ENCODE results near the gene GNAI2. TPM values are rescaled to one million over a fixed set of nuclear protein-coding genes. Genes with fewer than 3 reads are reported as not detected.
A peak's percentile ranks its signal among the peaks of the same experiment; 100 is the strongest.
"Not testable (repeated sequence)": the region's sequence is repeated elsewhere in the genome, so short reads cannot be mapped to it uniquely, and the experiment has no call there.

GNAI2 gene
- polyA plus RNA-seq, 1 donor: 181 TPM

DNA sequence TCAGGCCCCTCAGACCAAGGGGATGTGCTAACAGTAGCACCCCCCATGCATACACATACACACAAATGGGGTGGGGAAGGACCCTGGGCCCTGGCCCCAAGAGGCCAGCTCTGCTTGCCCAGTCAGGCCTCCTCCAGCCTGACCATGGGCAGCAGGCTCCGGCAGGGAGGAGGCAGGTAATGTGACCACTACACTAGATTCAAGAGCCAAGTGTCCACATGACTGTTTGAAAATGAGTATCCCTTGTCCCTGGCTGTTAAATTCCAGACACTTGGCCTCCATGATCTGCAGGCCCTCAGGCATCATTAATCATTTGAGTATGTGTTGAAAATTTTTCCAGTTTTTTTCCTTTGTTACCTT lies 13.9 kb upstream of the GNAI2 start:
- no peak for DNase-seq

DNA sequence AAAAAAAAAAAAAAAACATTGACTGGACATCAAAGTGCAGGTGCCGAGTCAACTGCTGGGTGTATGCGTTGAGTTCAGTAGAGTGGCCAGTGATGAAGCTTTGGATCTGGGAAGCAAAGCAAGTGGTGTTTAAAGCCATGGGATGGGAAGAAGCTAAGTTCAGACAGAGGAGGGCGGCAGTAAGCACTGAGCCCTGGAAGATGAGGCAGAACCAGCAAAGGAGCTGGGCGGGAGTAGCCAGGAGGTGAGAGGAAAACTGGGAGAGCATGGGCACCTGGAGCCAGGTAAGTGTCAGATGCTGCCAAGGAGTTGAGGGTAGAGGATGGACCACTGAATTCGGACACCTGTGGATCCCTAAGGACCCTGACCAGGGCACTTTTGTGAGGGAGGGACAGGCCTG lies 11.4 kb upstream of the GNAI2 start:
- DNase-seq: no peak

DNA sequence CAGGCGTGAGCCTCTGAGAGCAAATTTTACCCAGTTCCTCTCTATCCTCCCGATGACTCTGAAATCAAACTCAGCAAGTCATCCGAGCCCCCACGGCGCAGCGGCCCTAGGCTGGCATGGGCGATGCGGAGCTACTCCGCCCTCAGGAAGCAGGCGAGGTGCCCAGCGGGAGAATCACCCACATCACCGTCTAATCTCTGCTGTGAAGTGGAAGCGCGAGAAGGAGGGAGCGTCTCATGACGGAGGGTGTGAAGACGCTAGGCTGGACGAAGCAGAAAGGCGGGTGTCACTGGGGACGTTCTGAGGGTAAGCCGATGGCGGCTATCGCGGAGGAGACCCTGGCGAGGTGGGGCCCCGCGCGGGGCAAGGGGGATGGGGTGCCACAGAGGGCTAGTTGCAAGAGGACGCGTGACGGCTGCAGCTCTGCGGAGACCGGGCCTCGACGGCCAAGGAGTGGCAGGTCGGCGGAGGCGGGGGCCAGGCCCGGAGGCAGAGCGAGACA lies 9.1 kb upstream of the GNAI2 start:
- no peak for DNase-seq

DNA sequence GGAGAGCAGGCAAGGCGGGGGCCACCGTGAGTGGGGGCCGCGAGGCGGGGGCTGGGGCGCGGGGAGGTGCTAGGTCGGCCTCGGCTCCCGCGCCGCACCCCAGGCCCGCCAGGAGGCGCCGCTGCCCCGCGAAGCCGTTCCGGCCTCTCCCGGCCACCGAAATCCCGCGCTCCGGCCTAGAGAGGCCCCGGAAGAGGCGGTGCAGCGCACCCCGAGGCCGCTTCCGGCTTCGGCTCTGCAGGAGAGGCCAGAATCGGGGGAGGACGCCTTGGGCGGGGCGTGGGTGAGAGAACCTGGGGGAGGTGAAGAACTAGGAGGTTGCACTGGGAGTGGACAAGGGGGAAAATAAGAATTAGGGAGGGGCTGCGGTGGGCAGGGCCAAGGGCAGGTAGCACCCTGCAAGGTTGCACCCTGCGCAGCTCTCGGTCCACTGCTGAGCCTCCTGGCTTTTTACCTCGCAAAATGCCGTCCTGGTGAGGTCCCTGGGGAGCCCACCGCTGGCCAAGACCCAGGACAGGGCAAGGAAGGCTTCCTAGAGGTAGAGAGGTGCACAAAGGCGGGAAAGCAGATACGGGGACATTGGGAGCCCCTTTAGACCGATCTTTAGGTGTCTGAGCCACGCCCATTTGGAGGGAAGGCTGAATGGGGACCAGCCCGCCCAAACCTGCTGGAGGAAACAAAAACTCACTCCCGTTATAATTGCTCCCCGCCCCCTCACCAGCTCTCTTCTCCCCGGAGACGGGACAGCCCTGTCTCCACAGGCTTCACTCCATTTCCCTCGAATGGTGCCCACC lies 8.4 kb upstream of the GNAI2 start:
- DNase-seq: peak; percentile 95

DNA sequence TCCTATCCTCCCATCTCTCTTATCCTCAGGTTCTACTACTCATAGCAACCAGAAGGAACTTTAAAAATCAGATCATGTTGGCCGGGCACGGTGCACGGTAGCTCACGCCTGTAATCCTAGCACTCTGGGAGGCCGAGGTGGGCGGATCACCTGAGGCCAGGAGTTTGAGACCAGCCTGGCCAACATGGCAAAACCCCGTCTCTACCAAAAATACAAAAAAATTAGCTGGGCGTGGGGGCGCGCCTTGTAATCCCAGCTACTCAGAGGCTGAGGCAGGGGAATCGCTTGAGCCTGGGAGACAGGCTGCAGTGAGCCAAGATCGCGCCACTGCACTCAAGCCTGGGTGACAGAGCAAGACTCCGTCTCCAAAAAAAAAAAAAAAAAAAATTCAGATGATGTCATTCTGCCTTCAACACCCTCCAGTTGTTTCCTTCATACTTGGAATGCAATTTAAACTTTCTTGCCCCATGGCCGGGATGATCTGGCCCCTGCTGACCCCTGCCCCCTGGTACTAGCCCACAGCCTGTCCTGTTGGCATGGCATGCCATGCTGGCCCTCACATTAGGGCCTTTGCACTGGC lies 7.7 kb upstream of the GNAI2 start:
- not testable (repeated sequence) for DNase-seq

DNA sequence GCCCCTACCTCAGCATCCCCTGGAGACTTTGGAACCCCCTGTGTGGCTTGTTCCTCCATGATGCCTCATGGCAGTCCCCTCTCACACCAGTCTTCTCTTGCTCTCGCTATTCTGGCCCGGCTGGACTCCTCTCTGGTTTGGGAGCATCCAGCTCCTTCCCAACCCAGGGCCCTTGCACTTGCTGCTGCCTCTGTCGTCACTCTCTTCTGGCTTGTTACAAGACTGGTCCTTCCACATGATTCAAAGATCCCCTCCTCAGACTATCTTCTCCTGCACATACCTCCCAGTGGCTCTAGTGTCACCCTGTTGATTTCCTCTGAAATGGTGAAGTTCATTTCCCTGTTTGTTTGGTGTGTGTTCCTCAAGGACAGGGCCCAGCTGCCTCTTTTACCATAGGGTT lies 6.5 kb upstream of the GNAI2 start:
- no peak for DNase-seq

DNA sequence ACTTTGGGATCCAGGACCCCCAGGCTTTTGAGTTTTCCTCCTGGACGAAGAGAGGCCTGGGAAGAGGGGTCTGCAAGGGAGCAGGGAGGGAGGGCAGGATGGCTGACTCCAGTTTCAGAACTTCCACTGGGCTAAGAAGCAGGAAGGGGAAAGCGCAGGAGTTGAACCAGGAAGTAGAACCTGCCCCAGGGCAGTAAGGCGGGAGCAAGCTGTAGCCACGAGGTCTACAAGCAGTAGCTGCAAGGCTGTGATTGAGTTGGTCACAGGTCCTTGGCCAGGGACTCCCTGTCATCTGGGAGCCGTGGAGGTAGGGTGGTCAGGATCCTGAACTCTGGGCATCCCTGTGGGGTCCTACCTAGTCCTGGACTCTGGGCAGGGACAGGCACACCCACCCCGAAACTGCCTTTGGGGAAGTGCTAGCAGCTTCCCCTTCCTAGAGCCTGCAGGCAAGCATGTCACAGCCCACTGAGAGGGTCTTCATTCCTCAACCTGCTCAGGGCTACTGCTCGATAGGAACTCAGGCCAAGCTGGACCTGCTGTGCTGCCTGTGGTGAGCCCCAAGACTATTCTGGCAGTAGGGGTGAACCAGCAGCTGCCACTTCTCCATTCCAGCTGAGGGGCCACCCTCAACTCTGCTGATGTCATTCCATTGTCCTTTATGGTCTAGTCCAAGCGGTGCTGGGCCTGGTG lies 5.8 kb upstream of the GNAI2 start:
- DNase-seq: no peak

DNA sequence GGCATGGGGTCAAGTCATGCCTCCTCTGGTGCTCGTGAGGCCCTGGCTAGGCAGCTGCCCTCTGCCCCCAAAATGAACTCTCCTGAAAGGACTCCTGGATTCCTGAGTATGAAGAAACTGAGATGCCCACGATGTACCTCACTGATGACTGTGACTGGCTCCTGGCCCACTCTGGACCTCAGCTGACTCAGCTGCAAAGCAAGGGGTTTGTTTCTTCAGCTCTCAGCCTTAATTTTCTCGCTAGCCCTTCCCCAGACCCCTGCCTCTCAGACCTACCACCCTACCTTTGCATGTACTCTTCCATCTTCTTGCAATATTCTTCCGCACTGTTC lies 5.2 kb upstream of the GNAI2 start:
- no peak for DNase-seq

DNA sequence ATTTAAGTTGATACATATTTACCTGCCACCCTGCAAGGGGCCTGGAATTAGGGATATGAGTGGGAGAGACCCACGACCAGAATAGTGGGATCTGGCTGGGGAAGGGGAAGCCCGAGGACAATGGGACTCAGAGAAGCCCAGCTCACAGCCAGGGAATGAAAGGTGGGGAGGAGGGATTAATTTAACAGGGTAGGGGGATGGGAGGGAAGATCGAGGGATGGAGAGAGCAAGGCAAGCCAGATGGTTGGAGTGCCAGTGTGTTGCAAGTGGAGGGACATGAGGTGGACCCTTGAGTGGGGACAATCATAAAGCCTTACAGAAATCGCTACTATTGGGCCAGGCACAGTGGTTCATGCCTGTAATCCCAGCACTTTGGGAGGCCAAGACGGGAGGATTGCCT lies 4.4 kb upstream of the GNAI2 start:
- DNase-seq: no peak

DNA sequence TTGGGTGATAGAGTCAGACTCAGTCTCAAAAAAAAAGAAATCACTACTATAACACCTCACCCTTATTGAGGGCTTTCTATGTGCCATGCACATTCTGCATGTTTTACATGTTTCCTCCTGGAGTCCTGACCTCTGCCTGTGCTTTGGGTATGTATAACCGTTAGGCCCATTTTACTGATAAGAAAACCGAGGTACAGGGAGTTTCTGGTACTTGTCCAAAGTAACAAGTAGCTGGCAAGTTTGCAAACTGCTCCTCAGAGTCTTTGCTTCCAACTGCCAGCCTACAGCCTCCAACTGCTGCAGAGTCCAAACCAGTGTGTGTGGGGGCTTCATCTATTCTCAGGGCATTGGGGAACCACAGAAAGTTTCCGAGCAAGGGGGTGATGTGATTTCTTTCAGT lies 3.7 kb upstream of the GNAI2 start:
- no peak for DNase-seq

DNA sequence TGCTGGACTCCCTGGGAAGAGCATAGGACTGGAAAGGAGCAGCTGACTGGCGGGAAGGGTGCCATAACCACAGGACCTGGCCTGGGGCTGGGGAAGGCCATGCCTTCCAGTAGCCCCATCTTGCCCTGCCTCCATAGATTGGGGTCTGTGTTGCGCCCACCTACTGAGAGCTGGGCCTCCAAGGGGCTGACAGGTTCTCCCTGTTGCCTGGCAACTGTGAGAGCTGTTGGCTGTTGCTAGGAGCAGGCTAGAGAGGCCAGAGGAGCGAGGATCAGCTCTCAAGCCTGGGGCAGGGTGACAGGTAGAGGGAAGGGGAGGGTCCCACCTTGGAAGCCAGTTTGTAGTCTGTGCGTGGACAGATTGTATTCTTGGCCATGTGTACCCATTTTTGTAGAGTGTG lies 2.8 kb upstream of the GNAI2 start:
- no peak for DNase-seq

DNA sequence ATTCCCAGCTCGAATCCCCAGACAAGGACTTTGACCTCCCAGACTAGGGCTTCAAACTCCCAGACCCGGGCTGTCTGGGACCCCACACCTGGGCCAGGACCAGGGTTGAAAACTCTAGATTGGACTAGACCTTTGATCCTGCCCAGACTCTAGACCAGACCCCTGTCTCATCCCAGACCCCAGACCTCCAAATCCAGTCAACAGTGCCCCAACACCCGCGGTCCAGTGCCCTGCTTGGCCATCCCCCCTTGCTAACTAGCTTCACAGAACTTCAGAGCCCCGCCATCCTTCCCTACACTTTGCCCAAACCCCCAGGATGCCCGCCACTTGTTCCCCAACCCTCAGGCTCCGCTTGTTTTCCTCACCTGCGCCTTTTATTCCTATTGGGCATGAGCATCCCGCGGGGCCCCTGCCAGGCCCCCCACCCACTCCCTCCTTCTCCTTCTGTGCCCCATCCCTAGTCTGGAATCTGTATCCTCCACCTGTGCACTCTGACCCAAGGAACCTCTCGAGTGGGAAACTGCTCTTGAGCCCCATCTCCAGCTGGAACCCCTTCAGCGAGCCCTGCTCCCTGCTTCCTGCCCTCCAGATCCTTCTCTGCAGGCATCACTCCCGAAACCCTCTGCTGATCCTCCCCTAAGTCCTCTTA lies 604 bp downstream of the GNAI2 start:
- DNase-seq: no peak

DNA sequence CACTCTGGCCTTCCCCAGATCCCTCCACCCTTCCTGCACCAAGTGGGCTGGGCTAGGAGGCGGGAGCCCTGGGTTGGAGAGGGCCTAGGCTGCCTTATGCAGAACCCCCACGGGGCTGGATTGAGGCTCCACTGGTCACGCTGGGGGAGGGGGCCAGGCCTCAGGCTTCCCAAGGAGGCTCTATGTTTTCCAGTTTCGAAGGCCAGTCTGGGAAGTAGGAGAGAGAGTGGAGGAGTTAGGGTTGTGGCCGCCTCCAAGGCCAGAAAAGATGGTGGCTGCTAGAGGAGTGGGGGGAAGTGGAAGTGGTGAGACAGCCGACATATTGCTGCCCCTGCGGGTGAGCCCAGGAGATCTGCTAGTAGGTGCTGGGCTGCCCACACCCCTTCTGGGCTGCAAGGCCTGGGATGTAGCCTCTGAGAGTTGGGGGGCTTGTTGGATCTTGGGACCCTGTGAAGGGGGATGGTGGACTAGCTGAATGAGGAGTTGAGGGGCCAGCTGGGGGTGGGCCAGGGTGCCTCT lies 1.2 kb downstream of the GNAI2 start:
- no peak for DNase-seq

DNA sequence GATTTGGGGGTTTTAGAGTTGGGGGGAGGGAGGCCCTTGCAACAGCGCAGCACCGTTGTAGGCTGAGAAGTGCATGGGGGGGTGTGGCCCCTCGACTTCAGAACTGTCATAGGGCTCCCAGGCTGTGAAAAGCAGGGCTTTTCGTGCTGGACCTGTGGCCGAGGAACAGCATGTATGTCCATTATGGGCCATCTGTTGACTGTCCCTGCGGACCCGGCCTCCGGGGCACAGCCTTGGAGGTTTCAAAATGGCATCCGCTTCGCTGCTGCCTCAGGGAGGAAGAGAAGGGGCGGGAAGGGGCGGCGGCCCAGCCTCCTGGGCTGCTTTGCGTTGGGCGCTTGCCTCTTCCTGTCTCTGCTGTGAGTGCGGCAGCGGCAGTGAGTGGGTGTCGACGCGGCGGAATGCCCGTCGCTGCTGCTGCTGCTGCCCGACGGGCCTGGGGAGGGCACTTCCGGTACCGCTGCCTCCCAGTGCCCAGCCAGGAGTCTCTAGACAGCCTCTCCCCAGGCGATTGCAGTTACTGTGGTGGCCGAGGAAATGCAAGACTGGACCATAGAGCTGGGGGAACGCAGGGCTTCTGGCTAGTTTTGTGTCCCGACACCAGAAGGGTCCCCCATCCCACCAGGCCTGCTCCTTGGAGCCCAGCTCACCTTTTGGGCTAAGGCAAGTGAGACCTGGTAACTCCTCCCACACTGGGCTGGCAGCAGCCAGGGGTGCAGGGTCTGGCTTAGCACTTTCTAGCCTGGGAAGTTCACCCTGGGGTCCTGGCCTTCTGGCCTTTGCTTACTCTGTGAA lies 1.9 kb downstream of the GNAI2 start:
- no peak for DNase-seq

DNA sequence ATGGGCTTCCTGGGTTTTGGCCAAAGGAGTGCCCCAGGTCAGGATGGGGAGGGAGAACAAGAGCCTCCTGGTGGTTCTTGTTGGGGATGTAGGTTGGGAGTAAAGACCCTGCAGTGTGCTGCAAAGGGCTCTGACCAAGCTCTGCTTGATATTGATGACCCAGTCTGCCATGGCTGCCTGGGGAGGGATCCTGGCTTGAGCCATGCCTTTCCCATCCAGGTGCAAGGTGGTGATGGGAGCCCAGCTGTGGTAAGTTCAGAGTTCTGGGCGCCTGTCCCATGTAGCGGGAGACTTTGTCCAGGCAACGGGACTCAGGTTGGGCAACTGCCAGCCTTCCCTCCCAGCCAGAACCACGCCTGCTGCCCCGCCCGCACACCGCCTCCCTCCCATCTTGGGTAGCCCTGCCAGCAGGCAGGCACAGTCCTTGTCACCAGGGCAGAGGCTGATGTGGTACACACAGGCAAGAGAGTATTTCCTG lies 2.6 kb downstream of the GNAI2 start:
- no peak for DNase-seq

DNA sequence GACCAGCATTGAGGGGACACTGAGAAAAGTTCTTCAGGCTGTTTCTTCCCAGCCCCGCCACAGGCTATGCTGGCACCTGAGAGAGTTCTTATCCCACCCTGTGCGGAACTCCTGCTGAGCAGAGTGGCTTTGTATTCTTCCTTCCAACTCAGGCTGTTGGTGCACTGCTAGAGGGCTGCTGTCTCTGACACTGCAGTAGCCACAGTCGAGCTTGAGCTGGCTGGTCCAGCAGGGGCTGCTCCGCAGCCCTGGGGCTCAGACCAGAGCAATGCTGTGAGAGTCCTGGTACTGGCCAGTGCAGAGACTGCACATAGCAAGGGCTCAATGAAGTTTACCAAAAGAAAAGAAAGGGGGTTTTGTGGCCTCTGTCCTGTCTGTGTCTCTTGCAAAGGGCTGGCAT lies 3.6 kb downstream of the GNAI2 start:
- no peak for DNase-seq

DNA sequence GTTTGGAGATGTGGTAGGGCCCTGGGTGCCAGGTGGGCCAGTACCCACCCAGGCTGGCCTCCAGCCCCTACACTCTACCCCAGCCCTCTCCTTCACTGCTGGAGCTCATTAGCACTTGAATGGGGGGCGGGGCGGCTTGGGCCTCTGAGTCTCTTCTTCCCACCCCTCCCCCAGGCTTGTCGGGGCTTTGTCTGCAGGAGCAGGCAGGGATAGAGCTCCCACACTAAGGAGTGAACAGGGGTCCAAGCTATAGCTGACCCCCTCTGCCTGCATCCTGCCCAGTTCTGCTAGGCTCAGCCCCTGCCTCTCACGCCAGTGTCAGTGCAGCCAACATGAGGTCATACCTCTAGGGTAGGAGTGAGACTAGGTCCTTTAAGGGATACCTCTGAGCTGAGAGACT lies 5.2 kb downstream of the GNAI2 start:
- no peak for DNase-seq

DNA sequence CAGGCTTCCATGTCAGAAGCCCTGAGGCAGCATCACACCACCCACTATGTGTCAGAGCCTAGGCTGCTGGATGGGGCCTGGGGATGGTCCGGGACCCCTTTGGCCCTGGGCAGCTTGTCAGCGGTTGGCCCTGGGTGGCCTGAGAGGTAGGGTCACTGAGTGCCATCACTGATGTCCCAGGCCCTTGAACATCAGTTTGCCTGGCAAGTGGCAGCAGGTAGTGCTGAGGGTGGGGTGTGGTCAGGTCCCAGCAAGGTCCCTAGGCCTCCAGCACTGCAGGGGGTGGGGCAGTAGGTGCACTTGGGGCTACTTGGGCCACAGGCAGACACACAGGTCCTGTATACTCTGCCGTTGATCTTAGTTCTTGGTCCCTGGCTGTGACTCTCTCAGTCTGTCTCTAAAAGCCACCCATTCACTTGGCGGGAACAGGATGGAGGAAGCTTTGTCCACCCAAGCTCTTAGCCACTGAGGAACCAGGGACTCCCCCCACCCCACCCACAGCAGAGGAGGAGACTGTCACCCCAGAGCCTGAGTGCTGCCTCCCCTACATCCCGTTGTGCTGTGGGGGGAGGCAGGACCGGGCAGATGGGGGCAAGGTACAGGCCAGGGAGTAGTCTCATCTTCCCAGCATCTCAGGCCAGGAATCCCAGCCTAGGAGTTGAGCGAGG lies 5.8 kb downstream of the GNAI2 start:
- DNase-seq: no peak

DNA sequence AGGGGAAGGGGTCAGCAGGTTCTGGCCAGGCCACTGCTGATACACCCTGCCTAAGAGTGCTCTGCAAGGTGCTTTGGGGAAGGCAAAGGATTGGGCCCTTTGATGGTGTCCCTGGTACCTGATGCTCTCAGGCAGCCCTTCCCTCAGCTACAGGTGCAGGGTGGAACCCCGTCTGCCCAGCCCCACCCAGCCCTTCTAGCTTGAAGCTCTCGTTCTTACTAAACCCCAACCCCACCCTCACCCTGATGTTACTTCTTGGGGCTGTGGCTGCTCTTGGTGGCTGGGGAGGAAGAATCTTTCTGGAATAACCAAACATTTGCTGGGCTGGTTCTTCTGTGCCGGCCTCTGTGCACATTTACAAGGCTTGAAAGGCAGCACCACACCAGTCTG lies 6.4 kb downstream of the GNAI2 start:
- no peak for DNase-seq

DNA sequence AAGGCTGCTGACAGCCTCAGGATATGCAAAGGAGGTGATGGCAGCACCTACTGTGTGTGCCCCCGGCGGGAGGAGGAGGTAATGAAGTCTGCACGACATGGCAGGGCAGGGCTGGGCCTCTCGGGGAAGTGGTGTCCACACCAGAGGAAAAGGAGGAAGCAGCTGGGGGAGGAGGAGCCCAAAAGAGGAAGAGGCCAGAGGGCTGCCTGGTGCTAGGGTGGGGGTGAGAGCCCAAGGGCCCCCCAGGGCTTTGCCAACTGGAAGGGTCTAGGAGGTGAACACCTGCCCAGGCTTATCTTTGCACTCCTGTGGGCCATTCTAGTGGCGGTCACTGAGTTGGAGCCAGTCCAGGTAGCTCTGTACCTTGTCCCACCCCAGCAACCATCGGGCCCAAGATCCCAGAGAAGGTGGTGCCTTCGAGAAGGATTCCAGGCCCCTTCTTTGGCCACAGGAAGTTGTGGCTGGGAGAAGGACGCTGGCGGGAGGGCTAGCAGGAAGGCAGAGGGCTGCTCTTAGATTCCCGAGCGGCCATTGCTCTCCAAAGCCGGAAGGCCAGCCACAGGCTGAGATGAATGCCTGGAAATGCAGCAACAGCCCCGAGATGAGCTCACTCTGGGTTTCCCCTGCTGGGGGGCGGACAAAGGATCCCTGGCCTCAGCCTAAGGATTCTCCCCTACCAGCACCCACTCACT lies 7.0 kb downstream of the GNAI2 start:
- no peak for DNase-seq

DNA sequence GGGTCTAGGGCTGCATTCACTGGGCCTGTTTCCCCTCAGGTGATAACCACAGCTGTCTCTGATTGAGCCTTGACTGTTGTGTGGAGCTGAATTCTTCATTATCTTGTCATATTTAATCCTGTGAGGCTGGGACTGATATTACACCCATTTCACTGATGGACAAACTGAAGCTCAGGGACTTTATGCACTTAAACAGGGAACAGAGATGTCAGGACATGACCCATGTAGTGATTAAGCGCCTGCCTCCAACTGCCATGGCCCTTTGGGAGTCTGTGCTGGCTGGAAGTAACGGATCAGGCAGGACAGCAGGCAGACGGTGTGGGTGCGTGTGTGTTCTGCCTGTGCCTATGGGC lies 7.5 kb downstream of the GNAI2 start:
- DNase-seq: no peak

All from left kidney (tissue), 2 donors.